HS-27A (cell line): Measurements from ENCODE around the gene RREB1.

ENCODE experiments used
- DNase-seq: peaks from one replicate; pipeline ENCODE4 v3.0.0-alpha.2; 2012; ENCODE audit warnings: low read depth, missing footprints

RREB1 gene, protein sequence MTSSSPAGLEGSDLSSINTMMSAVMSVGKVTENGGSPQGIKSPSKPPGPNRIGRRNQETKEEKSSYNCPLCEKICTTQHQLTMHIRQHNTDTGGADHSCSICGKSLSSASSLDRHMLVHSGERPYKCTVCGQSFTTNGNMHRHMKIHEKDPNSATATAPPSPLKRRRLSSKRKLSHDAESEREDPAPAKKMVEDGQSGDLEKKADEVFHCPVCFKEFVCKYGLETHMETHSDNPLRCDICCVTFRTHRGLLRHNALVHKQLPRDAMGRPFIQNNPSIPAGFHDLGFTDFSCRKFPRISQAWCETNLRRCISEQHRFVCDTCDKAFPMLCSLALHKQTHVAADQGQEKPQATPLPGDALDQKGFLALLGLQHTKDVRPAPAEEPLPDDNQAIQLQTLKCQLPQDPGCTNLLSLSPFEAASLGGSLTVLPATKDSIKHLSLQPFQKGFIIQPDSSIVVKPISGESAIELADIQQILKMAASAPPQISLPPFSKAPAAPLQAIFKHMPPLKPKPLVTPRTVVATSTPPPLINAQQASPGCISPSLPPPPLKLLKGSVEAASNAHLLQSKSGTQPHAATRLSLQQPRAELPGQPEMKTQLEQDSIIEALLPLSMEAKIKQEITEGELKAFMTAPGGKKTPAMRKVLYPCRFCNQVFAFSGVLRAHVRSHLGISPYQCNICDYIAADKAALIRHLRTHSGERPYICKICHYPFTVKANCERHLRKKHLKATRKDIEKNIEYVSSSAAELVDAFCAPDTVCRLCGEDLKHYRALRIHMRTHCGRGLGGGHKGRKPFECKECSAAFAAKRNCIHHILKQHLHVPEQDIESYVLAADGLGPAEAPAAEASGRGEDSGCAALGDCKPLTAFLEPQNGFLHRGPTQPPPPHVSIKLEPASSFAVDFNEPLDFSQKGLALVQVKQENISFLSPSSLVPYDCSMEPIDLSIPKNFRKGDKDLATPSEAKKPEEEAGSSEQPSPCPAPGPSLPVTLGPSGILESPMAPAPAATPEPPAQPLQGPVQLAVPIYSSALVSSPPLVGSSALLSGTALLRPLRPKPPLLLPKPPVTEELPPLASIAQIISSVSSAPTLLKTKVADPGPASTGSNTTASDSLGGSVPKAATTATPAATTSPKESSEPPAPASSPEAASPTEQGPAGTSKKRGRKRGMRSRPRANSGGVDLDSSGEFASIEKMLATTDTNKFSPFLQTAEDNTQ (N-terminal part only)

DNA sequence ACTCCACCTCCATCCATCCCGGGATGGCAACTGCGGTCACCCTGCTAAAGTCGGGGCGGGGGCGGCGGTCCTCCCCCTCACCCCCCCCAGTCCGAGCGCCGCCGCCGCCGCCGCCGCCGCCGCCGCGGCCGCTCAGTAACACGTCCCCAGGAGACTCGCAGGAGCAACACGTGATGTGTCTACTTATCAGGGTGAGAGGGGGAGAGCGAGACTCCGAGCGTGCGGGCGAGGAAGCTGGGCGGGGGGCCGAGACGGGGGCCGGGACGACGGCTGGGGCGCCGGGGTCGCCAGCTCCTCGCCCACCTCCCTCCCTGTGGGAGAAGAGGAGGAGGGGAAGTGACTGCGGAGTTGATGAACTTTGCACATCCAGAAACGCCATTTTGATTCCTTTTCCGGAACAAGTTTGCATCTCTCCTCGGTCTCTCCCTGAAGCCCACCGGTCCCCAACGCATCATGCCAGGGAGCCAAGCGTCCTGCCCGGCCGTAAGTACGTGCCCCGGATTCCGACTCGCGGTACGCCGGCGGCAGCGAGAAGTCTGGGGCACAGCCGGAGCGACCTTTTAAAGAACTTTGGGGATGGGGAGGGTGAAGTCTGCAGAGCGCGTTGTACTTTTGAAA, at the start of gene RREB1:
TSS of gene RREB1 (plus strand) at position 384 of the 618 bp plus-strand sequence. CDS start 73,951 bp downstream, outside the sequence.
- DNase-seq, result no peak

DNA sequence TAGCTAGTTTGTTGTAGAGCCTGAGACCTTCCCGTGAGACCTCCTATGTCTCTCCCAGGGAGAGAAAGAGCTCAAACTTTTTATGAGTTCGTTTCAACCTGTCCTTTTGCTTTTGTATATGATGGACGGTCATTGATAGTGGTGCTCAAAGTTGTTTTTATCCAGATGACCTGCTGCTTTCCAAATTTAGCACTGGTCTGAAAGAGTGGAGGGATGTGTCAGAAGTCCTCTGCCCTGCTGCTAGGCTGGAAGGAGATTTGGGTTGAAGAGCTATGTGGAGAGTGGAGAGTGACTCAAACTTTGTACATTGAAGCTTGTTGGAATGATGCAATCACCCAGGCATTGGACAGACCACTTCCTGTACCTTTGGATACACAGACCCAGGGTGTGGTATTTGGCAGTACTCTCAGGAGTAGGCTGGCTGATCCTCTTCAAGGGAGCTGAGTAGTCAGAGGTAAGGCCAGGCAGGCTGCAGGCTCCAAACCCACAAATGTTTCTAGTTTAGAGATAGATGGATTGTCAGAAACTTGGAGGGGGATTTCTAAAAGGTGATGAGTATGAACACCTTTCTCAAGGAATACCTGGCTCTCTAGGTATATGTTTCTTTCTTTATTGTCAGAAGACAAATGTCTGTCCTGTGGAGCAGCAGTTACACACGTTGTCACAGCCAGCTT, 49.4 kb upstream of the RREB1 start:
- peak; percentile 34 for DNase-seq

DNA sequence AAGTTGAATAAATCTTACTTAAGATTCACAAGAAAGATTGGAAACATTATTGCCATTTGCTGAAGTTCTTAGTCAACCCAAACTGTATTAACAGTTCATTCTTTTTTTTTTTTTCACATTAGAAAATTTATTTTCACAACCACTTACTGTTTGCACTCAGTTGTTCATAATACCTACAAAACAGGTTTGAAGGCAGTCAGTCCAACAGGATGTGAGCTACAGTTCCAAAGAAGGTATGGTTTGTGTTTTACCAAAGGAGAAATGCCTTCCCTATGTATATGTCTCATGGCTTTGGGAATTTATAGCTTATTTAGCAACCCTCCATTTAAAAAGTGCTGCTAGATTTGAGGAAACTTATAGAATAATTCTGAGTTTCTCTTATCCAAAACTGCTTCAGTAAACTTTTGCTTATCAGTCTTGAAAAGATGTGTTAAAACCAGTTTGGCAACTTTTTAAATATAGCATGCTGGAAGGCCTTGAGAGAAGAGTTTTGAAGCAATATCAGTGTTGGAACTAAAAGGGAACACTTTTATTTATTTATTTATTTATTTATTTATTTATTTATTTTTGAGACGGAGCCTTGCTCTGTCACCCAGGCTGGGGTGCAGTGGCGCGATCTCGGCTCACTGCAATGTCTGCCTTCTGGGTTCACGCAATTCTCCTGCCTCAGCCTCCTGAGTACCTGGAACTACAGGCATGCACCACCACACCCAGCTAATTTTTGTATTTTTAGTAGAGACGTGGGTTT, 46.8 kb upstream of the RREB1 start:
- DNase-seq, result no peak

DNA sequence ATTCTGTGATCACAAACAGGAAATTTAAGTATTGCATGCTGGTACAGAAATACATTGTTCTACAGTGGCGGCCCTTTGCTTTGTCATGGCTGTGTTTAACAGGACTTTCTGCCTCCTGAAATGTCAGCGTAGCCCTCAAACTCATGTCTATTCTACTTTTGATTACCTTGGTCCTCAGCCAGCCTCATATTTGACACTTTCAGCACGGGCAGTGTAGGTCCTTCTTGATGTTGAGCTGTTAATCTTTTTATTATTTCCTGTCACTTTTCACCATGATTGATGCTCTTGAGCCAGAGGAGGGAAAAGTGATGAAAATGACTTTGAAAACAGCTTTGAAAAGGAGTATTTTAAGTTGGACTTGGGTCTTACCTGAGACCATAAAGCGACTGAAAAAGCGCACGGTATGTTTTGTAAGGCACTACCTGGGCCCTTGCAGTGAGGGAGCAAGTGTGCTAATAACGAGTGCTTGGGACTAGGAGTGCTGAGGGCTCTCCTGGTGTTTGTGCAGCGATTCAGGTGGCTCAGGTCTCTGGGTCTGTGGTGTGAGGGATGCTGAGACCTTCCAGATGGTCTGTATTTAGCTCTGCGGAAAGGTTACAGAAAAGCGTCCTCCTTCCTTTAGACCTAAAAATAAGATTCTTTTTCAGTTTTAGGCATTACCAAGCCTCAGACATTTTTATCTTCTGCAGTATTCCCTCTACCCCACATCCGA, 45.2 kb upstream of the RREB1 start:
- no peak for DNase-seq

DNA sequence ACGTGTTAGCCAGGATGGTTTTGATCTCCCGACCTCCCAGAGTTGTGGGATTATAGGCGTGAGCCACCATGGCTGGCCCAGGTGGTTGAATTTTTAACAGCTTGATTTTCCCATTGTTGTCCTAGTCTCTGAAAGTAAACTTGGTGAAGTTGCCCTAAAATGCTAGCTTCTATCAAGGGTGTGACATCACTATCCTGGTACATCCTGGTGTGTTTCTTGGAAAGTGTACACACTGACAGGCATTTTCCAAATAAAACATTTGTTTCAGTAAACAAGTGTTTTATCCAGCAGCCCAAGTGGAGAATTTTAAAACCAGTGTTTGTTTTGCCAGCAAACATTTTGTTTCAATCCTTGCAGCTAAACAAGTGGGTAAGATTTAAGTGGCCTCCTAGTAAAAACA, 40.5 kb upstream of the RREB1 start:
- no peak for DNase-seq

DNA sequence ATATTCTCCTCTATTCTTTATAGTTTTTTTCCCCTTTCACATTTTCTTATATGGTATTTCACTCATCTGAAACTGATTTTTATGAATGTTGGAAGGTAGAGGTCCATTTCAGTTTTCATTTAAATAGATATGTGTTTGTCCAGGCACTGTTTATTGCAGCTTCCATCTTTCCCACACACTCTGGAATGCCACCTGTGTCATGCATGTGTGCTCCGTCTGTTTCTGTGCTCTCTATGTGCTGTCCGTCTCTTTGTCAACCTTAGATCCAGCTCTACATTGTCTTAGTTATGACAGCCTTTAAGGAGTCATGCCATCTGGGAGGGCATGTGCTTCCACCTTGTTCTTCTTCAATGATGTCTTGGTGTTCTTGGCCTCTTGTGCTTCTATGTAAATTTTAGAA, 36.4 kb upstream of the RREB1 start:
- DNase-seq, result no peak

DNA sequence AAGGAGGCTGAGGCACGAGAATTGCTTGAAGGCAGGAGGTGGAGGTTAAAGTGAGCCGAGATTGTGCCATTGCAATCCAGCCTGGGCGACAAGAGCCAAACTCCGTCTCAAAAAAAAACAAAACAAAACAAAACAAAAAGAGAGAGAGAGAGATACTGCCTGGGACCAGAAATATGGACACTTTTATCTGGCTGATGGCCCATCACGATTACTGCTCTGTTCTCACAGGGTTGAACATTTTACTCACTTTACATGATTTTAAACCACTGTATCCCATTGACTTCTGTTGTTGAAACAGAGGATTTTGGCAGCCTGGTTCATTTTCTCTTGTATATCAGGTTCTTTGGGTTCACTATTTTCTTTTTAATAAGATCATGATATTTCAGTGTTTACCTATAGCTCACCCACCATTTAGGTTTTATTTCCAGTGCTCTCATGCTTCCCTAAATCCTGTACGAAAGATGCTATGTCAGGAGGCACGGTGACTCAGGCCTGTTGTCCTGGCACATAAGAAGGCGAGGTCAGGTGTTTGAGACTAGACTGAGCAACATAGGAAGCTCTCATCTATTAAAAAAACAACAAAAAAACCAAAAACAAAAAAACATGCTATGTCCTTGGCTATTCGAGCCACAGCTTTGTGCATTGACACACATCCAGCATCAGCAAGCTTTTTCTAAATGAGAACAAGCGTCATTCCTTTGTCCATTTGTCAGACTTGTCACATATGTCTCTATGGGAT, 34.5 kb upstream of the RREB1 start:
- DNase-seq, result no peak

DNA sequence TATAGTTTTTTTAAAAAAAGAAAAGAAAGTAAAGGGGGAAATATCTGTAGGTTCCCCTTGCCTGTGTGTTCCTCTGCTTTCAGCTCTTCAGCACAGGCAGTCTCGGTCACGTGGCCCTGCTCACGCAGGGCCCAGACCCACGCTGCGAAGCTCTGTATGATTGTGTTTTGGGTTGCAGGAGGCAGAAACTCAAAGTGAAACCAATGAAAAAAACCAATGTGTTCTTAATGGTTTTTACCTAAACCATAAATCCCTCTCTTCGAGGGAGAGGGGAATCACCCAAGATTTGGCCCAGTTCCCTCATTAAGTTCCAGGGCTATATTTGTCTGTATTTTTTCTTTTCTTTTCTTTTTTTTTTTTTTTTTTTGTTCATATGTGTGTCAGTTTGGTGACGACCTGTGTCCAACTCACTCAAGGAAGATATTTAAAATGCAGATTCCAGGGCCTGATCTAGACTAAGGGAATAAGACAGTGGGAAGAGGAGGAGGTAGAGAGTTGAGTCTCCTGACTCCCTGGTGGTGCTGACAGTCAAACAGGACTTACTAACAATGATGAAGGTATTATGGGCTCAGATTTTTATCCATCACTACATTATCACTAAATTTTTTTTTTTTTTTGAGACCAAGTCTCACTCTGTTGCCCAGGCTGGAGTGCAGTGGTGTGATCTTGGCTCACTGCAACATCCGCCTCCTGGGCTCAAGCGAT, 33.8 kb upstream of the RREB1 start:
- DNase-seq, result no peak

DNA sequence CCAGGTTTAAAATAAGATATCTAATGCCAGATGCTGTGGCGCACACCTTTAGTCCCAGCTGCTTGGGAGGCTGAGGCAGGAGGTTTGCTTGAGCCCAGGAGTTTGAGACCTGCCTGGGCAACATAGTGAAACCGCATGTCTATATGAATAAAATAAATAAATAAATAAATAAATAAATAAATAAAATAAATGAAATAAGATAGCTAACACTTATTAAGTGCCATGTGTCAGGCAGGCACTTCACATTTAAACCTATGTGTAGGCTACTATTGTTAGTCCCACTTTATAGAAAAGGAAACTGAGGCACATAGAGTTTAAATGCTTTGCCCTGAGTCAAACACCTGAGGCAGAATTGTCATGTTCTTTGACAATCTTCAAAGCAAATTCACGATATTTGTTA, 32.9 kb upstream of the RREB1 start:
- no peak for DNase-seq

DNA sequence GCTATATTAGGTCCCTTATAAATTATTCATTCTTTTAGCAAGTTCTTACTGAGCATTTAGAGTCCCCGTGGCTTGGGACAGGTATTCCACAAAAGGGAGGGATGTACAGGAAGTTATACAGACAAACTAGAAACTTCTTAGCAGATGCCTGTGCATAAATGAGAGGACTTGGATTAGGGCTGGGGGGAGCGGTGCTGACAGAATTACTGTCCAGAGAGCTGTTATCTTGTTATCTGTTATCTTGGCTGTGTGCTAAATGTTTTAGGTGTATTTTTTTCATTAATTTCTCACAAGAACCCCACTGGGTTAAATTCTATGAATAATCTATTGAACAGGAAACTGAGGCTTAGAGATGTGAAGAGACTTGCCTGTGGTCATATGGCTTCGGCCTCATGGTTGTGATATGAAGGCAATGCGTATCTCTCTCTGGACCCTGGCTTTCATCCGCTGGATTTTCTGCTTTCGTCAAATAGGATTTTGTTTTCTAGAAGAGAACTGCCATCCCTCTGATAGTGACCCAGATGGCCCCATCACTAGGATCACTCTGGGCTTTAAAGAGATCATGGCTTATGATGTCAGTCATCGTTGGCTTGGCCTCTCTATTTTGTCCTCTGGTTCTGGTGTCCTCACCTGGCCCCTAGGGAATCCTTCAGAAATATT, 32.3 kb upstream of the RREB1 start:
- no peak for DNase-seq

DNA sequence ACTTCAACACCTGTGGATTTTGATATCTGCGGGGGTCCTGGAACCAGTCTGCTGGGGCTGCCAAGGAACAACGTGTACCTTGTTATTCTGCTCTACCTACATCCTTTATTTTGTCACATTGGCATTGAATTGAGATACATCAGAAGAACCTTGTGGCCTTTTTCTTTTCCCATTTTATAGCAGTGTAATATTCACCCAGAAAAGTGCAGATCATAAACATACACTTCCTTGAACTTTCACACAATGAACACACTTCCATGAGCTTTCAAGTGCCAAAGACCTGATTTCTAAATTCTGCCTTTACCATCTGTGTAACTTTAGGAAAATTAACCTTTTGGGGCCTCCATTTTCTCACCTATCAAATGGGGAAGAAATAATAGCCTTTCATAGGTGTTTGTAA, 29.9 kb upstream of the RREB1 start:
- no peak for DNase-seq

DNA sequence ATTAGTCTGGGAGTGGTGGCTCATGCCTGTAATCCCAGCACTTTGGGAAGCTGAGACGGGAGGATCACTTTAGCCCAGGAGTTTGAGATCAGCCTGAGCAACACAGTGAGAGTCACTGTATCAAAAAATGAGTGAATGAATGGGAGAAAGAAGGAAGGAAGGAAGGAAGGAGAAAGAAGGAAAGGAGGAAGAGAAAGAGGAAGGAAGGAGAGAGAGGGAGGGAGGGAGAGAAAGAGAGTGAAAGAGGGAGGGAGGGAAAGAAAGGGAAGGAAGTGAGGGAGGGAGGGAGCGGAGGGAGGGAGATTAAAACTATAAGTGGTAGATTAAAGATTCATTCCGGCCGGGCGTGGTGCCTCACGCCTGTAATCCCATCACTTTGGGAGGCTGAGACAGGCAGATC, 28.9 kb upstream of the RREB1 start:
- no peak for DNase-seq

DNA sequence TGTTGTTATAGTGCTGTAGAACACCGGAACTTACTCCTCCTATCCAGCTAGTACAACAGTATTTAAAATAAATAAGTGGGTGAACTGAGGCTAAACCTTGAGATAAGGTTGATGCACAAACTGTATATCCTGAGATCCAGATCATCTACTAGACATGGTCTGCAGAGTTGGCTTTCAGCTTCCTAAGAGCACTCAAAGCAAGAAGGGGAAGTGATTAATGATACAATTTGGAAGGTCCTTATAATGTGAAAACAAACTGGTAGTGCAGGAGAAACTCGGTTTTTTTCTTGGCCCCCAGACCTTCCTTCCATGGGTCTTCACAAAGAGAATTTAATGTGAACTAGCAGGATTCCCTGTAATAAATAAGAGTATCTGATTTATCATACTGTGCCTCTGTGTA, 27.4 kb upstream of the RREB1 start:
- no peak for DNase-seq

DNA sequence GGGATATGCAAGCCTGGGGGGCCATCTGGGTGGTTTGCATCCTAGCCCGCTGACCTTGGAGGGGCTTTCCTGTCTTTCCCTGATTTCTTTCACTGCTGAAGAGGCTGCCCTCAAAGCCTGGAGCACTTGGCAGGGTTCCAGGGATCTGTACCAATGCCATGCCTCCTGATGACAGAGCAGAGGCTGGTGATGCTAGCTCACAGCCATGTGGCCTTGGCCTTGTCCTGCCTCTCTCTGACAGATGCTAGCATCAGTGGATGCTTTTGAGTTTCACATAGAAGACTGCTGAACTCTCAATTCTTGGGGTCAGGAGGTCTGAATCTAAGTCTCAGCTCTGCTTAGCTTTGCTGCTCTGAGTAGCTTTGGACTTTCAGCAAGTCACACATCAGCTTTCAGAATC, 21.9 kb upstream of the RREB1 start:
- DNase-seq, result no peak

DNA sequence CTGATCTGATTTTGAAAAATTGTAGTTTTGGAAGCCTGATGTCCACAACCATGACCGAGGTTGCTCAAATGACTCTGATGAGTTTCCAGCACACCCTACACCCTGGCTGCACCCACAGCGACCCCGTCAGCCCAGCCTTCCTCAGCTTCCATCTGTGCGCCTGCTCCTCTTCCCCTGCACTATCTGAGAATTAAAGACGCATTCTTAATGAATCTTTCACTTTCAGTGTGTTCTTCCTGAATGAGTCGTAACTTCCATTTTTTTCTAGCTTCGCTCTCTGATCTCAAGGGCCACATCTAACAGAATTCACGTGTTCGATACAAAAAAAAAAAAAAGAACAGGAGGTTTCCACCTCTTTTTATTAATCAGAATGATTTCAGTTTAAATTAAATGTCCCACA, 21.3 kb upstream of the RREB1 start:
- no peak for DNase-seq

DNA sequence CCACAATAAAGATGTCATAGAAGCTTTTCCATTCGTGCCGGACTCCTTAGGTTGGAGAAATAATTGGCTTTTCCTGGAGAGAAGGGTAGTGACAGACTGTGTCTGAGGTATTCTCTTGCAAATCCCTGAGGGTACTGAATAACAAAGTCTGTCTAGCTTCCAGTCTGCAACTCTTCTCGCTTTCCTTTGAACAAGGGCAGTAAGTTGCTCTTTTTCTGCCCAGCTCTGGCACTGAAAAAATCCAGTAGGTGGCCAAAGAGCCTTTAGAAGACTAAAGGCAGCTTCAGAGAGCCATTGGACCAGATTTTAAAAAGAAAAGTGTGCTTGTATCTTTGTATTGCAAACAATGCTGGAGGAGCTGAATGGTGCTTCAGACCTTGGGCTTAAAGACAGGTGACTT, 20.7 kb upstream of the RREB1 start:
- no peak for DNase-seq

DNA sequence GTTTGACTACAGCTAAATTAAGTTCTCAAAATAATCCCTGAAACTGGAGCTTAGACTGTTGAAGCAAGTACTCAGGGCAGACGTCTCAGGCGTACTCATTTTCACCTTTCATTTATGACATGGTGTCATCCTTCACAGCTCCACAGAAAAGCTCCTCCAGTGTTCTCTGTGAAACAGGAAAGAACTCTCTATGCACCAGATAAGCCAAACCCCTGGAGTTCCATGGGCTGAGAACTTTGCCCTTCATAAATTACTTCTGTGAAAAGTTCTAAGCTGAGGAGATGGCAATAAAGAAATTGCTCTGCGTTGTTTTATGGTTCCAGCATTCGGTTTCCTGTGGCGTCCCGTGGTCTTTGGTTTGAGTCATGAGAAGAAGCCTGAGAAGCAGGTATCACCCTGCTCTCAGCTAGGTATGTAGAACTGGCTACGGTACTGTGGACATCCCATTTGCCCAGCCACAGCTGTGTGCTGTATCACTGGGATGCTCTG, 20.2 kb upstream of the RREB1 start:
- DNase-seq, result no peak
